CD4-positive, alpha-beta T cell treated with Interleukin-10 for 1 hour (primary cell): ENCODE measurements around the gene MAP4.
A peak's percentile ranks its signal among the peaks of the same experiment; 100 is the strongest.

Experiments
- DNase-seq: peaks from one replicate; pipeline ENCODE4 v3.0.0-alpha.2; 2020

Gene MAP4

DNA sequence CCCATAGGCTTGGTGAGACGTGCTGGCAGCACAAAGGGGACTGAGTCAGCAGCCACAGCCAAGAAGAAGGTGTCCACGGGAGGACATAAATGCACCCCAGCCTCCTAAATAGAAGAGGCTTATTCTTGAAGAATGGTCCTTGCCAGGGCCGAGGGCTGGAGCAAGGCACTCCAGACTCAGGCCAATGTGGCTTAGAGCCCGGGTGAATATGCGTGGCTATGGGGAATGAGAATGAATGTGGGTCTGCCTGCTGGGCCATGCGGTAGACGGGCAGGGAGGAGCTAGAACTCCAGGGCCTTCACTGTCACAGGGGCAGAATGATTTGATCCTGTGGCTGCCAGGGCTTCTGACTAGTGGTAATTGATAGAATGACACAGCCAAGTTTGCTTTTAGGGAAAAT lies 179.2 kb downstream of the MAP4 start:
- no peak for DNase-seq

DNA sequence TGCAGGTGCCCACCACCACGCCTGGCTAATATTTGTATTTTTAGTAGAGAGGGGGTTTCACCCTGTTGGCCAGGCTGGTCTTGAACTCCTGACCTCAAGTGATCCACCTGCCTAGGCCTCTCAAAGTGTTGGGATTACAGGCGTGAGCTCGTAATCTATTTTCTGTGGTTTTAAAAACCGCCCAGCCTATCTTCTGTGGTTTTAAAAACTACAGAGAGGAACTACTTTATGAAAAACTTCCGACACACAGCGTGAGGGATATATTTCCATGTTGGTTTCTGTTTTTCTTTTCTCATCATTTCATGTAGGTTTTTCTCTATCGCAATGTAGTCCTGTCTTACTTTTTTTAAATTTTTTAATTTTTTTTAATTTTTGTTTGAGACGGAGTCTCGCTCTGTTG lies 186.7 kb downstream of the MAP4 start:
- DNase-seq = peak; percentile 3

DNA sequence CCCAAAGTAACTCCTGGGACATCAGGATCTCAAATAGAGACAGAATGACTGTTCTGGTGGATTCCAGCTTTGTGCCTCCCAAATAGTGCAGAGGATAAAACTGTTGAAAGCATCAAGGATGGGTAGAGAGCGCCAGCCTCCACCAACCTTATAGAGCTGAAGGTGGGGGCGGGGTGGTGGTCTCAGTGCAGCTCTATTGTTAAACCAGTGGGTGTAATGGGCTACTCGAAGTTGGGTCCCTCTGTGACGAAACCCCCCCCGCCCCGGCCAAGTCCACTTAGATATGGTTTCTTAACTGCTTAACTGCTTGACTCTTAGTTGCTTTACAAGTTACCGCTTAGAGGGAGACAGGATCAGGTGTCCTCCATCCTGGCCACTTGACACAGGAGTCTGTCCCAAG lies 190.6 kb downstream of the MAP4 start:
- no peak for DNase-seq

DNA sequence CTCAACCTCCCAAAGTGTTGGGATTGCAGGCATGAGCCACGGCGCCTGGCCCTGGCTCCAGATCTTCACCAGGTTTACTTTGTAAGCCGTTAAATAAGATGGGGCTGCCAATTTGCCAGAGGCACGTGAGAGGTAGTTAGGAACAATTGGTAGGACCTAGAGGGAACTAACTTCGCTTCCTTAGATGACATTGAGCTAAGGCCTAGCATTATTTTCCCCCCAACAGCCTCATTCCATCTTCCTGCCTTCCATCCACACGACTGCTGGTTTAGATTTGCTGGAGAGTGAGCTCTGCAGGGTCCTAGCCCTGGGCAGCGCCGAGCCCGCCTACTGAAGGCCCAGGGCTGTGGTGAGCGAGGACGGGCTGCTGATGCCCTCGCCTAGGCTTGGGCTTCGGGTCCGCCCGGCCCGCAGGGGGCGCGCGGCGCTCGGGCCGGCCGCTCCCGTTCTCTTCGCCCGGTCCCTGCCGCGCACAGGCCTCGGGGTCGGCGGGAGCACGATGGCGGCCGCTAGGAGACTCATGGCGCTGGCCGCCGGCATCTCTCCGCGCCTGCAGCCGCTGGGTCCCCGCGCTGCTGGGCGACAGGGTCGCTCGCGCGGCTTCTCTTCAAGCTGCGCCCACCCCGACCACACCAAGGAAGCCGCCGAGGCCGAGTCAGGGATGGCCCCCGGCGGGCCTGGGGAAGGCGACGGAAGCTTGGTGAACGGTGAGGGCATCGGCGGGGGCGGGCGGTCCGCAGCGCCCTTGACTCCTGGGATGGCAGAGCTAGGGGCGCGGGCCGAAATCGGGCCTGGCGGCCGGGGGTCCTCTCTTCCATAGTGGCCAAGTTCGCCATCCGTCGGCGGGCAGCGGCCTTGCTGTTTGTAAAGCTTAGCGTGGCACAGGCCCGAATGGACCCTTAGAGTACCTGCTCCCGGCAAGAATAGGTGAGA lies 191.4 kb downstream of the MAP4 start:
- peak; percentile 84 for DNase-seq

DNA sequence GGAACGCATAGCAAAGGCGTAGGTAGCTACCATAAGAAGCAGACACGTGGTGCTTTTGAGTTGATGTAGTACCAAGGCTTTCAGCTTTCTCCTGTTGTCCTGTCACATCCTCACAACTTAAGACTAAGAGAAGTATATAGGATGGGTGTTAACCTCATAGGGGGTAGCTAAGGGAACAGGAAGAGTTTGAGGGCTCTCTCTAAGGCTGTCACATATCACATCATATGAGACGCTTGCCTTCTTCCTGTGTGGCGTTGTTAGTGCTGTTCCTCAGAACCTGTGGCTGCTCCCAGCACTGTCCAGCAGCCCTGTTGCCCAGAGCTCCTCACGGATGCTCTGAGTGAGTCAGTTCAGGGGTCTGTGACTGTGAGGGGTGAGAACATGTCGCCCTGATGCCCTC lies 198.6 kb downstream of the MAP4 start:
- no peak for DNase-seq

DNA sequence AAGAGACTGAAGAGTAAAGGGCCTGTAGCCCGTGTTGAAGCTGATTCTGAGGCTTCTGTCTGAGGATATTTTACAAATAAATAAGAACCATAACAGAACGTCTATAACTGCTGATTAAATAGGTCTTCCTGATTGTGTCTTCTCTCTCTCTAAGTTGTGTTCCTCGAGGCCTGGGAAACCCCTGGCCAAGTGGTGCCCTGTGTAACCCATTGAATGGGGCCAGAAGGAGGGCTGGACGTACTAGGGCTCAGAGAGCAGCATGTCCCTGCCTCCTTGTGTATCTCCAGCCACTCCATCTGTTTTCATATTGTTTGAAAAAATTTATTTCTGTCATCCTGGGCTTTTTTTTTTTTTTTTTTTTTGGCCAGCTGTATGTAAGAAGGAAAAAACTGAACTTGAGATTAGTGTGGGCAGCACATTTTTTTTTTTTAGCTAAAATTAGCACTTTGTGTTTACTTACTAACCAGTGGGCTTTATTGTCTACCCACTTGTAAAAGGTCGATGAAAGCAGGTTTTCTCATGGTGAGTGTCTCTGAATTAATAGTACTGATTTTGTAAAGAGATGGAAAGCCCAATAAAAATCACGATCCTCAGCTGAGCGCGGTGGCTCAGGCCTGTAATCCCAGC lies 202.6 kb downstream of the MAP4 start:
- no peak for DNase-seq

DNA sequence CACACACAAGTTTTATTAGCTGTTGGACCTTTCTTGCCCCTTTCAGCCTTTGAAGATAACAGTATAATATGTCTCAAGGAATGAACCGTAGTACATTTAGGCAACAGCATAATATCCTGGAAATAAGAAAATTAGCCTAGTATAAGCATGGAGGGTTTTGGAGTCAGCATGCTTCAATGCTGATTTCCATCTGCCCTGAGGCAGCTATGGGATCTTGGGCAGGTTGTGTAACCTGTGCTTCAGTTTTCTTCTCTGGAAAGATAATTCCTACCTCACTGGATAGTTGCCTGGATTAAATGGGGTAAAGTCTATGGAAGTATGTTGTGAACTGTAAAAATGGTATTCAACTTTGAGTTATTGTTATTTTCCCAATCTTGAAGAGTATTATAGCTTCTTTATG lies 211.6 kb downstream of the MAP4 start:
- no peak for DNase-seq

DNA sequence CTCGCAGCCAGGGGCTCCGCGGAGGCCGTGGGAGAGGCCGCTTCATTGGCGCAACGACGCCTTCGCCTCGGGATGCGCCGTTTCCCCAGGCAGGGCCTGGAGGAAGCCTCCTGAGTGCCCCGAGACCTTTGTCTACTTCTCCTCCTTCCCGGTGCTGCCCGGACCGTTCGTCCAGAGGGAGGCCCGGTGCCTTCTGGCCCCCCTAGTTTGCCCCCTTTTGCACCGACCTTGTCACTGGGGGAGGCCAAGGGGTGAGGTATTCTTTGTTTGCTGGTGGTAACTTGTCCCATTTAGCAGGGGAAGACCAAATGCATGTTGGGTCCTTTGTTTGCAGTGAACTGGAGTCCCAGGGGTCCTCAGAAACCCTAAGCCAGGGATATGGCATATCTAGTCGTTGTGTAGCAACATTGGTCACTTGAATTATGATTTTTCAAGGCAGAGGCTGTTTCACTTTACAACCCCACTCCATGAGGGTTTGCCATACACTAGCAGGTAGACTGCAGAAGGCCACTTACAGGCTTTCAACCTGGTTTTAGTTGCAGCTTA lies 212.7 kb downstream of the MAP4 start:
- no peak for DNase-seq

DNA sequence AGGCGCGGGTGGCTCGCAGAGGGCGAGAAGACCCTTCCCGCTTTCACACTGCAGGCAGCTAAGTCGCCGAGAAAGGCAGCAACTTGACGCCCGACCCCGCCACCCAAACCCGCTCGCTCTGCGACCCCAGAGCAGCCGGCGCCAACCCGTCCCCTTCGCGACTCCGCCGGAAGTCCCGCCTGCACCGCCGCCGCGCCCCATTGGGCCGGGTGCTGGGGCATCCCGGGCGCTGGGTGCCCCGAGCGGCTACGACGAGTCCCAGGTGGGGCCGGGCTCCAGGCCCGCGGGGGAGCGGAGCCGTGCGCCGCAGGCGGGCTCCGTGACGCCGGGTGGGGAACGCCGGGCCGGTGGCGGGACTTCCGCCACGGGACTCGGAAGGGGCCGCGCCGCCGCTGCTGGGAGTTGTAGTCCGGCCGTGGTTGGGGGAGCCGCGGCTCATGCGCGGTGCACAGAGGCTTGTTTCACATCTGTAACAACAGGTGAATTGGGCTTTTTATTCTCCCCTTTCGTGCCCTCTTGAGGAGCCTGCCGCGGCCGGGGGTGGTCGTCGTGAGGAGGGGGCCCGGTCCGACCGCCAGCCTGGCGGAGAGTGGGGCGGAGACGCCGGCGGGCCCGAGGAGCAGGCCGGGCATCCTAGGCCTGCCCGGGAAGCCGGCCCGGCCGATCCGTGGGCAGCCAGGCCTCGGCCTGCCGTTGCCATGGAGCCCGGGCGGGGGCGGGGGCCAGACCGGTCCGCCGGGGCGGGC lies 213.3 kb downstream of the MAP4 start, which contains the start of gene DHX30:
DHX30 (plus strand) TSS at position 405 of the 746 bp plus-strand sequence. CDS start 7,546 bp downstream, outside the sequence.
- peak; percentile 89 for DNase-seq
